SK-N-SH (cell line): ENCODE results near the gene CCDC169.

Experiments
- CHD2 ChIP-seq: fragments of 150-350 bp; IDR thresholded peaks from 2 replicates; pipeline ENCODE4 v1.6.1; 2018; ENCODE audit warnings: low read length; ENCODE audit not compliant: partially characterized antibody
- CTCF ChIP-seq: fragments of 200-600 bp; sonication (generic); IDR thresholded peaks from 2 replicates; pipeline ENCODE4 v1.6.1; 2017; ENCODE audit warnings: antibody characterized with exemption, mild to moderate bottlenecking, moderate library complexity
- FOXJ3 ChIP-seq: sonication (generic); formaldehyde crosslinking; IDR thresholded peaks from 2 replicates; pipeline ENCODE4 v1.5.1; 2020; ENCODE audit warnings: mild to moderate bottlenecking, missing genetic modification reagents
- JUND ChIP-seq: IDR thresholded peaks from 2 replicates; pipeline ENCODE4 v1.4.0; 2012
- MAX ChIP-seq: IDR thresholded peaks from 2 replicates; pipeline ENCODE4 v1.4.0; 2012; ENCODE audit warnings: low read depth
- RAD21 ChIP-seq: IDR thresholded peaks from 2 replicates; pipeline ENCODE4 v1.6.1; 2012; ENCODE audit warnings: mild to moderate bottlenecking, low read length
- RCOR1 ChIP-seq: fragments of 150-350 bp; IDR thresholded peaks from 2 replicates; pipeline ENCODE4 v1.6.1; 2017; ENCODE audit warnings: antibody characterized with exemption, low read length

- TF ChIP-seq MAX, result no peak
- TF ChIP-seq RAD21, result no peak
- no peak for TF ChIP-seq CHD2
- TF ChIP-seq JUND, result no peak
- TF ChIP-seq CTCF, result no peak
- no peak for TF ChIP-seq RCOR1
- TF ChIP-seq FOXJ3 (CRISPR knock-in tag), result no peak
Measured at GRCh38 chr13:36286006-36286405, 11.6 kb downstream of the CCDC169 start.
